Astrocyte (in vitro differentiated cells and primary cell): Measurements from ENCODE around the gene CCNF.

ENCODE experiments used
- EZH2 ChIP-seq: IDR thresholded peaks from 2 replicates; pipeline ENCODE4 v1.6.1; 2012; ENCODE audit warnings: mild to moderate bottlenecking, low read length, inconsistent platforms; ENCODE audit not compliant: insufficient read depth
- TF ChIP-seq, protein P1 (sequence below): IDR thresholded peaks from 2 replicates; pipeline ENCODE4 v1.5.1; 2011; ENCODE audit warnings: low read depth, mild to moderate bottlenecking, inconsistent platforms, low read length, moderate library complexity; ENCODE audit not compliant: insufficient read depth

DNA sequence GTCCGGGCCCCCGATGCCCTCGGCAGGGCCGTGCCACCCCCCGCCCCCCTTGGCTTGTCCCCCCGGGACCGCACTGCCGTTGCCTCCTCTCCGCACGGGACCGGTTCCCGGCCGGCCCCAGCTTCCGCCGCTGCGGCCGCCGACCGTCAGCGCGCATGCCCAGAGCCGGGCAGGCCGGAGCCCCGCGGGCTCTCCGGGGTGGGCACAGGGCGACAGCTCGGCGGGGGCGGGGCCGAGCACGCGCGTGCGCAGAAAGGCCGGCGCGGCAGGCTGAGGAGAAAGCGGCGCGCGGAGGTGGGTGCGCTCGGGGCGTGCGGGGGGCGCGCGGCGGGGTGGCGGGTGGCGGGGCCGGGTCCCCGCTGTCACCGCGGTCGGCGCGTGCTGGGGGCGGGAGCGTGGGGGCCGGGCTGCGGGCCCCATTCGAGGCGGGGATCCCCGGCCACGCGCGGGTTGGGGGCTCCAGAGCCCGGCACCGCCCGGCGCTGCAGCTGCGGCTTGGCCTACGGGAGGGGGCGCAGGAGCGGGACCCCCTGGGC, 45.7 kb downstream of the CCNF start, which contains the start of gene TBC1D24:
- TF ChIP-seq, protein P1, sequence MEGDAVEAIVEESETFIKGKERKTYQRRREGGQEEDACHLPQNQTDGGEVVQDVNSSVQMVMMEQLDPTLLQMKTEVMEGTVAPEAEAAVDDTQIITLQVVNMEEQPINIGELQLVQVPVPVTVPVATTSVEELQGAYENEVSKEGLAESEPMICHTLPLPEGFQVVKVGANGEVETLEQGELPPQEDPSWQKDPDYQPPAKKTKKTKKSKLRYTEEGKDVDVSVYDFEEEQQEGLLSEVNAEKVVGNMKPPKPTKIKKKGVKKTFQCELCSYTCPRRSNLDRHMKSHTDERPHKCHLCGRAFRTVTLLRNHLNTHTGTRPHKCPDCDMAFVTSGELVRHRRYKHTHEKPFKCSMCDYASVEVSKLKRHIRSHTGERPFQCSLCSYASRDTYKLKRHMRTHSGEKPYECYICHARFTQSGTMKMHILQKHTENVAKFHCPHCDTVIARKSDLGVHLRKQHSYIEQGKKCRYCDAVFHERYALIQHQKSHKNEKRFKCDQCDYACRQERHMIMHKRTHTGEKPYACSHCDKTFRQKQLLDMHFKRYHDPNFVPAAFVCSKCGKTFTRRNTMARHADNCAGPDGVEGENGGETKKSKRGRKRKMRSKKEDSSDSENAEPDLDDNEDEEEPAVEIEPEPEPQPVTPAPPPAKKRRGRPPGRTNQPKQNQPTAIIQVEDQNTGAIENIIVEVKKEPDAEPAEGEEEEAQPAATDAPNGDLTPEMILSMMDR, result no peak
- no peak for TF ChIP-seq EZH2
